Fibroblast of skin of left quadriceps (primary cell): Measurements from ENCODE around the gene TRAPPC12.
"Not testable (repeated sequence)": the region's sequence is repeated elsewhere in the genome, so short reads cannot be mapped to it uniquely, and the experiment has no call there.

Experiments used
- DNase-seq, 2 experiments: peaks; one replicate each; pipeline ENCODE4 v3.0.0-alpha.2; 2013; ENCODE audit warnings: low read depth in 2 of 2

Gene TRAPPC12

DNA sequence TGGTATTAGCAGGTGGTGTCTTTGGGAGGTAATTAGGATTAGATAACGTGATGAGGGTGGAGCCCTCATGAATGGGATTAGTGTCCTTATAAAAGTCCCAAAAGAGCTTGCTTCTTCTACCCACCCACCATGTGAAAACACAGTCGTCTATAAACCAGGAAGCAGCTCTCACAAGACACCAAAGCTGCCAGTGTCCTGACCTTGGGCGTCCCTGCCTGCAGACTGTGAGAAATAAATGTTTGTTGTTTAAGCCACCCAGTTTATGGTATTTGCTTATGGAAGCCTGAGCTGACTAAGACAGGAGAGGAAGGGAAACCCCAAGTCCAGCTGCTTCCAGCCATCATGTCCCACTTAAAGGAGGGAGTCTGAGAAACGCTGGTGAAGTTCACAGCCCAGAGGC, 126.3 kb downstream of the TRAPPC12 start:
- DNase-seq = no peak

- DNase-seq = no peak
Measured at GRCh38 chr2:3512086-3512485, 132.6 kb downstream of the TRAPPC12 start.

GRCh38 chr2:3513026-3513810, 133.7 kb downstream of the TRAPPC12 start:
- no peak for DNase-seq

DNA sequence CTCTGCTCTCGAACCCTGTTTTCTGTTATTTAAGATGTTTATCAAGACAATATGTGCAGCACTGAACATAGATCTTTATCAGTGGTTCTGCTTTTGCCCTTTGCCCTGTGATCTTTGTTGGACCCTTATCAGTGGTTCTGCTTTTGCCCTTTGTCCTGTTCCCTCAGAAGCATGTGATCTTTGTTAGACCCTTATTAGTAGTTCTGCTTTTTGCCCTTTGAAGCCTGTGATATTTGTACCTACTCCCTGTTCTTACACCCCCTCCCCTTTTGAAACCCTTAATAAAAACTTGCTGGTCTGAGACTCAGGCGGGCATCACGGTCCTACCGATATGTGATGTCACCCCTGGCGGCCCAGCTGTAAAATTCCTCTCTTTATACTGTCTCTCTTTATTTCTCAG, 135.9 kb downstream of the TRAPPC12 start:
- not testable (repeated sequence) for DNase-seq

GRCh38 chr2:3516831-3517230, 137.3 kb downstream of the TRAPPC12 start:
- DNase-seq = no peak

DNA sequence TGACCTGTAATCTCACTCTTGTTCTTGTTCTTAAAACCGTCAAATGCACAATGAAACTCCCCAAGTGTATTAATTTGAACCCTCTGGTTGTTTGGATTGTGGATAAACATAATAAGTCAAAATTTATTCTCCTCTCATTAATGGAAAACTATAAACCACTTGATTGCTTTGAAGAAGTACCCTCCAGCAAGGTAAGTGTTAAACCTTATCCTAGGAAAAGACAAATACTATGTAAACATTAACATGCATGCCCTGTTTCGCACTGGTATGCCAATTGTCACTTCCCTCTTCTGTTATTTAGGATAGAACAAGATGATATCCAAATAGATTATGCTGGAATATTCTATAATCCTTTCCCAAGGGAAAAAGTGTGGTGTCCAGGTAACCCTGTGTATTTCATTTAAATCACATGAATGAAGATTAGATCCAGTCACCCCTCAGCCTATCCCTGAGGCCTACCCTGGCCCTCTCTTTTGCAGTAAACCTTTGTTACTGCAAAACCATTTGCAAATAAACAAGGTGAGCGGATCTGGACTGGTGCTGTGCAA, 138.5 kb downstream of the TRAPPC12 start:
- DNase-seq = no peak

- peak; percentile 94 to 95 for DNase-seq
Measured at GRCh38 chr2:3518496-3519254, 139.2 kb downstream of the TRAPPC12 start.

DNA sequence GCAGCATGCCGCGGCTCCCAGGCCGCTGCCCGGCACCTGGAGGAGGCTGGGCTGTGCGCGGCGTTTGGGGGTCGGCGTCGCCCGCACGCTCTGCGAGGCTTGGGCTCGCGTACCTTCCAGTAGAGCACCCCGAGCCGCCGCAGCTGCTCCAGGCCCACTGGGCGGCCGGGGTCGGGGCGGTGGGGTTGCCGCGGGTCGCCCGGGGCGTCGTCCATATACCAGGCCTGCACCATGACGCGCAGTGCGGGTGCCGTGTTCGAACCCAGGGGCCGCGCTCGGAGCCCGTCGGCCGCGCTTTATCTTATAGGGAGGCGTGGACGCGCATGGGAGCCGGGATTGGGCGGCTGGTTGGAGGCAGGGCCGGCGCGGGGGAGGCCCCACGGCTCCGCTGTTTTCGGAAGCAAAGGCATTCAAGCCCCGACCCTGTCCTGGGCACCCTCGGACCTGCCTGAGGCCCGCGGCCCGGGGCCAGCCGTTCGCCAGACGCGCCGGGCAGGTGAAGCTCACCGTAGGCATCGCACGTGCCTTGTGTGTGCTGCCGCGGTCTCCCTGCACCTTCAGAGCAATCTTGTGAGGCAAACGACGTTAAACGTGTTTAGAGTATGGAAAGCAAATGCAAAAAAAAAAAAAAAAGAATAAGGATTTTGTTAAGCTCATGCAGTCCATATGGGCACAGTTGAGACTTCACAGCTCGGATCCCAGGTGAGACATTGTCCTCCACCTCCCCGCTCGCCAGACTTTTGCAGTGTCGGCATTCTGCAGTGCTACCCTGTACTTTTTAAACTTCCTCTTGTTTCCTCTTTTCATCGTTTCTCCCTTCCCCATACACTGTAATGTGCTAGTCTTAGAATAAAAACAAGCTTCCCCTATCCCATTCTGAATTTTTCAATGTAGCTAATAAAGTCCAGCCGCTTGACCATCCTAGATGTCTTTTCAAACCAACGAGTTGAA, 140.0 kb downstream of the TRAPPC12 start, which contains the start of gene ADI1:
Gene ADI1, minus strand, starts transcription at position 277 of the 951 bp plus-strand sequence. Its CDS starts 44 bp downstream, at position 233.
- DNase-seq = peak; percentile 51 to 58

DNA sequence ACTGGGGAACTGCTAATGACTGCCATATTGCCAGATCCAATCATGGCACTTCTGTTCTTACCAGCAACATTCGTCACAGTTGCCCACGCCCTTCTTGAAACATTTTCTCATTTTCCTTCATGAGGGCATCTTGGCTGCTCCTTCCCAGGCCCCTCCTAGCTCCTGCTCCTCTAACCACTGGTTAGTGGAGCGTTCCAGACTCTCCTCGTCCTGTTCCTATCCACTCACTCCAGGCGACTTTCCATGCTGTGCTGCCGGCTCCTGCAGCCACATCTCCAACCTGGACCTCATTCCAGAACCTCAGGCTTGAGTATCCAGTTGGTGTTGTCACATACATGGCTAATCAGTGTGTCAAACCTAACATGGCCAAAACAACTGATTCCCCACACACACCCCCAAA, 141.1 kb downstream of the TRAPPC12 start:
- DNase-seq = no peak

DNA sequence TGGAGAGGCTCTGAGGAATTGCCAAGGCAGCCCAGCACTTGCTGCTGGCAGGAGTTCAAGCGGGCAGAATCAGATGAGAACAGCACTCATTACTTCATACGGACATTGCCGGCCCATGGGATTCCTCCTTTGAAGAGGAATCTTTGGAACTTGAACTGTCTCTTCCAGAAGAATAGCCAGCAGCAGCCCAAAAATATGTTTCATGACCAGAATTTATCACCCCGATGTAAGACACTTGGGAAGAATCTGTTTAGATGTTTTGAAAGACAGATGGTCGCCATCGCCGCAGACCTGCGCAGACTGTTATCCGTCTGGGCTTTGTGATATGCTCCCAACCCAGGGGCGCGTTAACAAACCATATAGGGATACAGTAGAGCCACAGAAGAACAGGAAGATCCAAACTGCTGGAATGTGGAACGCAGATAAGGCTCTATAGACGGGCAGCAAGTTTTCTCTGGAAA, 143.5 kb downstream of the TRAPPC12 start:
- no peak for DNase-seq

DNA sequence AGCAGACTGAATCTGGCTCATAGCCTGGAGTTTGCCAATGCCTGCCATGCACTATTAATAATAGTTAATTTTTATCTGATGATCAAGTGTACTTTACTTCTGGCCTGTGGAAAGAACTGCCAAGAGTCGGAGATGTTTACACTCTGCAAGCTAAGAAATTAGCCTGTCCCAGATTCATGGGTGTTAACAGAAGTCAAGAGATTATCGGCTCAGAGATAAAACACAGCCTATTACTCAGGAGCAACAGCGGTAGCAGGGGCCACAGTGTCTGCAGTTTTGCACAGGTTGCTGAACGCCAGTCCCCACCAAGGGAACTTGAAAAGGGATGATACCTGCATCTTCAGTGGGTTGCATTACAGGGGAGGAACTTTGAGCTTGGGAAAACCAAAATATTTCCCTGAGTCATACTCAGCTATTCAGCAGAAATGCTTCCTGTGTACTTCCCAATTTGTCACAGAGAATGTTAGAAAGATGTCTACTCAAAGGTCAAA, 144.1 kb downstream of the TRAPPC12 start:
- DNase-seq = no peak

DNA sequence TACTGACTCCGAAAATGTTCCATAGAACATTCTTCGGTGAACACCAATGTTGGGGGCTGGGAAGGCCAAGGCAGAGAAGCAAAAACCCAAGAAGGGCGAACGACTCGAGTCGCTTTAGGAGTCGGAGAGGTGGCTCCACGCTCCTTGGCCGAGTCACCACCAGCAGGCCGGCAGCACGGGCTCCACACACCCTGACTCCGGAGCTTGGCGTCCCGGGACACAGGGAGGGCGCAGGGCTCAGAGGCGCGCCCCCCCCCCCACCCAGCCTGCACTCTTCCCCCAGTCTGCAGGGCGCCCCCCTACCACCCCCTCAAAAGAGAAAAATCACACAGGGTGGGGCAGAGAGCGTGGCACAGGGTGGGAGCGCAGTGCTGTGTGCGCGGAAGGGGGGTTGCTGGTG, 147.4 kb downstream of the TRAPPC12 start:
- DNase-seq = no peak

DNA sequence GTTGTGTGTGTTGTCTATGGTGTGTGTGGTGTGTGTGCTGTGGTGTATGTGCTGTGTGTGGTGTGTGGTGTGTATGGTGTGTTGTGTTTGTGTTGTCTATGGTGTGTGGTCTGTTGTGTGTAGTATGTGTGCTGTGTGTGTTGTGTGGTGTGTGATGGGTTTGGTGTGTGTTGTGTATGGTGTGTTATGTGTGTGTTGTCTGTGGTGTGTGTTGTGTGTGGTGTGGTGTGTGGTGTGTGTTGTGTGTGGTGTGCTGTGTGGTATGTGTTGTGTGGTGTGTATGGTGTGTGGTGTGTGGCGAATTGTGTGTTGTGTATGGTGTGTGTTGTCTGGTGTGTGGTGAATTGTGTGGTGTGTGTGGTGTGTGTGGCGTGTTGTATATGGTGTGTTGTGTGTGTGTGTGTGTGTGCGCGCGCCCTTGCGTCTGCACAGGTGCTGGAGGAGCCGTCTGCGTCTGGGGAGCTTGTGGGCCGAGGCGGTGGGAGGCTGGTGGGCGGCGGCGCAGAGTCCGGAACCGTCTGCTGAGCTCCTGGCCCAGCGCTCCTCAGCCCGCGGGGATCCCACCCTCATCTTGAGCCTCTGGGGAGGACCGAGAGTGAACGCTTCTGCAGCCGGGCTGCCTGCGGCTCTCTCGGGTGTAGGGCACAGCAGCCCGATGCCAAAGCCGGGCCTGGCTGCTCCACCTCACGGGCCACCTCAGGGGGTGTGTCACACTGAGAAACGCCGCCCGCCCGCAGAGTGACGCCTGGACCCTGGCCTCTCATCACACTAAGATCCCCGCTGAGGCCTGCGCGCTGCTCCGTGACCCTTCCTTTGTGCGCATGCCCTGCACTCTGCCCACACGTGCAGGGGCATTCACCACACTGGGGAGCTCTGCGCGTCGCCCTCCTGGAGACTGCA, 148.6 kb downstream of the TRAPPC12 start:
- DNase-seq = no peak
